Fibroblast of lung (primary cell): ENCODE results near the gene HPRT1. TPM values are rescaled to one million over a fixed set of nuclear protein-coding genes. Genes with fewer than 3 reads are reported as not detected.

Experiments used
- DNase-seq, 2 donors: peaks; one replicate each; pipeline versions ENCODE4 v3.0.0 to v3.0.0-alpha.2; 2010; ENCODE audit warnings: low read depth in 2 of 2
- H2AFZ ChIP-seq: 2 replicates; pipeline ENCODE4 v1.5.1; 2012; ENCODE audit warnings: low read length, control low read depth, inconsistent platforms
- H3K27ac ChIP-seq: 2 replicates; pipeline ENCODE4 v1.5.1; 2011; ENCODE audit warnings: low read length, control low read depth; ENCODE audit not compliant: insufficient read depth
- H3K27me3 ChIP-seq: 2 replicates; pipeline ENCODE4 v1.5.1; 2011; ENCODE audit warnings: mild to moderate bottlenecking, low read length; ENCODE audit not compliant: control insufficient read depth, insufficient read depth
- H3K36me3 ChIP-seq: 2 replicates; pipeline ENCODE4 v1.5.1; 2011; ENCODE audit warnings: low read length; ENCODE audit not compliant: control insufficient read depth, insufficient read depth
- H3K4me1 ChIP-seq: 2 replicates; pipeline ENCODE4 v1.5.1; 2011; ENCODE audit warnings: low read length; ENCODE audit not compliant: control insufficient read depth, insufficient read depth; ENCODE audit errors: extremely low read depth
- H3K4me2 ChIP-seq: 2 replicates; pipeline ENCODE4 v1.5.1; 2011; ENCODE audit warnings: low read length, control low read depth; ENCODE audit not compliant: insufficient read depth; ENCODE audit errors: extremely low read depth
- H3K4me3 ChIP-seq, 4 experiments: fragments of 200-600 bp in 1 of 4; sonication (generic) in 1 of 4; replicated peaks in 1 of 4; 2 replicates each; pipeline ENCODE4 v1.5.1; 2011 to 2016; ENCODE audit warnings: low read length in 4 of 4, low read depth in 3 of 4, mild to moderate bottlenecking in 3 of 4, control low read depth in 2 of 4, inconsistent platforms in 1 of 4, mixed read lengths in 1 of 4; ENCODE audit not compliant: insufficient read depth in 1 of 4; ENCODE audit errors: control extremely low read depth in 1 of 4
- H3K79me2 ChIP-seq: 2 replicates; pipeline ENCODE4 v1.5.1; 2012; ENCODE audit warnings: mild to moderate bottlenecking, low read length, inconsistent platforms; ENCODE audit not compliant: control insufficient read depth, insufficient read depth
- H3K9ac ChIP-seq: 2 replicates; pipeline ENCODE4 v1.5.1; 2011; ENCODE audit warnings: mild to moderate bottlenecking, low read length, control low read depth; ENCODE audit not compliant: insufficient read depth
- H3K9me3 ChIP-seq: 2 replicates; pipeline ENCODE4 v1.5.1; 2012; ENCODE audit warnings: low read depth, low read length; ENCODE audit not compliant: control insufficient read depth, insufficient read depth
- H4K20me1 ChIP-seq: 2 replicates; pipeline ENCODE4 v1.5.1; 2011; ENCODE audit warnings: low read length; ENCODE audit not compliant: control insufficient read depth, insufficient read depth; ENCODE audit errors: extremely low read depth
- CTCF ChIP-seq, 2 donors: IDR thresholded peaks in 1 of 2; conservative IDR thresholded peaks in 1 of 2; 1 replicate in 1 of 2; 2 replicates in 1 of 2; pipeline ENCODE4 v1.5.1; 2011 to 2012; ENCODE audit warnings: low read length in 2 of 2, control low read depth in 1 of 2, inconsistent platforms in 1 of 2, low read depth in 1 of 2, mild to moderate bottlenecking in 1 of 2
- EZH2 ChIP-seq: IDR thresholded peaks from 2 replicates; pipeline ENCODE4 v1.5.1; 2012; ENCODE audit warnings: low read length, control low read depth, mild to moderate bottlenecking; ENCODE audit errors: missing control alignments
- polyA plus RNA-seq, 2 donors: library from polyadenylated mRNA; depleted of rRNA in 1 of 2; stranded (reverse) in 1 of 2; unstranded in 1 of 2; fragments of >200 nt; gene quantifications; 2 replicates each; pipeline ENCODE4 v1.2.1, GENCODE V29; 2011 to 2012; ENCODE audit warnings: missing spikeins in 1 of 2
- total RNA-seq: library from RNA; depleted of rRNA; stranded (reverse); fragments of >200 nt; gene quantifications from 2 replicates; pipeline ENCODE4 v1.2.1, GENCODE V29; 2014

HPRT1 gene
- total and polyA plus RNA-seq, 2 donors (not counting 1 experiment from before 2014, with no cell fraction given), result 23.0 to 51.8 TPM

GRCh38 chrX:134418317-134419113, 41.5 kb upstream of the HPRT1 start:
- Histone ChIP-seq H3K4me1 (no peaks in the 10 kb centered on the region), H3K4me3 (no peak overlapping the region), H3K79me2 (no peaks in the 10 kb centered on the region), H3K27ac (no peak overlapping the region), H3K9me3 (no peaks in the 10 kb centered on the region), H3K9ac (no peak overlapping the region), H3K27me3 (no peaks in the 10 kb centered on the region), H2AFZ (no peak overlapping the region), H4K20me1 (no peaks in the 10 kb centered on the region), H3K36me3 (no peaks in the 10 kb centered on the region), H3K4me2 (no peak overlapping the region)
- DNase-seq, result peak in 1 of 2 donors; percentile 2
- TF ChIP-seq EZH2 (no peak), CTCF (conservative IDR thresholded peaks at IDR 0.05 in 1 of 2, IDR thresholded peaks at IDR 0.05 in 1 of 2; ENCODE audit: low read depth in 1 of 2, low read length in 2 of 2) (no peak)

DNA sequence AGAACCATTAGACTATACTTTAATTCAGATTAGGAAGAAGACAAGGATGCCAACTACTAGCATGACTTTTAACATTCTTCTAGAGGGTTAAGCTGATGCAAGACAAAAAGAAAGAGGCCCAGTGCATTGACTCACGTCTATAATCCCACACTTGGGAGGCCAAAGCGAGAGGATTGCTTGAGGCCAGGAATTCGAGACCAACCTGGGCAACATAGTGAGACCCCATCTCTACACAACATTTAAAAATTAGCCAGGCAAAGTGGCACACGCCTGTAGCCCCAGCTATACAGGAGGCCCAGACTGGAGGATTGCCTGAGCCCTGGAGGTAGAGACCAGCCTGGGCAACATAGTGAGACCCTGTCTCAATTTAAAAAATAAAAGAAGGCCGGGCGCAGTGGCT, 40.2 kb upstream of the HPRT1 start:
- Histone ChIP-seq H4K20me1 (no peaks in the 10 kb centered on the region), H3K27ac (no peak overlapping the region), H3K27me3 (no peaks in the 10 kb centered on the region), H3K4me3 (no peak overlapping the region), H3K9ac (no peak overlapping the region), H3K4me1 (no peaks in the 10 kb centered on the region), H3K9me3 (no peaks in the 10 kb centered on the region), H3K4me2 (no peak overlapping the region), H3K36me3 (no peaks in the 10 kb centered on the region), H2AFZ (no peak overlapping the region), H3K79me2 (no peaks in the 10 kb centered on the region)
- DNase-seq, result no peak
- no peak for TF ChIP-seq CTCF (conservative IDR thresholded peaks at IDR 0.05 in 1 of 2, IDR thresholded peaks at IDR 0.05 in 1 of 2; ENCODE audit: low read depth in 1 of 2, low read length in 2 of 2)
- no peak for TF ChIP-seq EZH2

DNA sequence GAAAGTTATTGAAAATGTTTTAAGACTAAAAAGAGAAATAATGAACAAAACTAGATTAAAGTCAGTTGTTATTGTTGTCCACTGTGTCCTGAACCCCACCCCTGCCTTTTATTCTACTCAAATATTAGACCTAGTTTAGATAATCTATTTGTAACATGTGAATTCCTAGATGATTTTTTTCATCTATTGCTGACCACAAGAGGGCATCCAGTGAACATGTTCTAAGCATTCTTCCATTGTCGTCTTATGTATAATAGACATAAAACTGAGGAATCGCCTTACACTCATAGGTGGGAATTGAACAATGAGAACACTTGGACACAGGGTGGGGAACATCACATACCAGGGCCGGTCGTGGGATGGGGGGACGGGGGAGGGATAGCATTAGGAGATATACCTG, 36.4 kb upstream of the HPRT1 start:
- Histone ChIP-seq H3K9me3 (no peaks in the 10 kb centered on the region), H3K36me3 (no peaks in the 10 kb centered on the region), H4K20me1 (no peaks in the 10 kb centered on the region), H2AFZ (no peak overlapping the region), H3K4me2 (no peak overlapping the region), H3K9ac (no peak overlapping the region), H3K4me3 (no peak overlapping the region), H3K27ac (no peak overlapping the region), H3K79me2 (no peaks in the 10 kb centered on the region), H3K4me1 (no peaks in the 10 kb centered on the region), H3K27me3 (no peaks in the 10 kb centered on the region)
- TF ChIP-seq EZH2 (no peak), CTCF (conservative IDR thresholded peaks at IDR 0.05 in 1 of 2, IDR thresholded peaks at IDR 0.05 in 1 of 2; ENCODE audit: low read depth in 1 of 2, low read length in 2 of 2) (peak; percentile 25 to 36)
- DNase-seq, result peak; percentile 15 to 51
